Activated B cell treated with CpG ODN at 0.5 μM for 24 hours (primary cell): ENCODE measurements around the gene FIGNL1. TPM values are rescaled to one million over a fixed set of nuclear protein-coding genes. Genes with fewer than 3 reads are reported as not detected.

ENCODE experiments used
- ATAC-seq: fragments of 200-7000 bp; cut with Tn5 transposase; one replicate; pipeline ENCODE4 v1.10.0; 2021; ENCODE audit warnings: low read depth, mild to moderate bottlenecking, moderate library complexity
- CTCF ChIA-PET: fragments of 350-600 bp; sonication (Branson Sonifier 250); formaldehyde crosslinking; loops from one replicate; lab custom pipeline; 2021; ENCODE audit warnings: antibody characterized with exemption; lab: Charles Lee
- POLR2A ChIA-PET: fragments of 350-600 bp; sonication (Branson Sonifier 250); formaldehyde crosslinking; loops from one replicate; lab custom pipeline; 2021; ENCODE audit warnings: antibody characterized with exemption; lab: Charles Lee
- DNase-seq: peaks from one replicate; pipeline ENCODE4 v3.0.0; 2022
- H3K27ac Mint-ChIP-seq: one replicate; pipeline ENCODE4 v1.8.0; 2020; ENCODE audit warnings: mixed read lengths
- H3K27me3 Mint-ChIP-seq: one replicate; pipeline ENCODE4 v1.8.0; 2021; ENCODE audit warnings: mixed read lengths
- H3K36me3 Mint-ChIP-seq: one replicate; pipeline ENCODE4 v1.8.0; 2021; ENCODE audit warnings: low read depth, mixed read lengths
- H3K4me1 Mint-ChIP-seq: one replicate; pipeline ENCODE4 v1.8.0; 2021; ENCODE audit warnings: mixed read lengths
- H3K4me3 Mint-ChIP-seq: one replicate; pipeline ENCODE4 v1.8.0; 2020; ENCODE audit warnings: mild to moderate bottlenecking, mixed read lengths
- H3K9me3 Mint-ChIP-seq: one replicate; pipeline ENCODE4 v1.8.0; 2020; ENCODE audit warnings: mixed read lengths
- intact Hi-C: fragments of 100-400 bp; cut with micrococcal nuclease; formaldehyde crosslinking; loops from one replicate; pipeline ENCODE4 v1.15.1; 2024
- total RNA-seq: library from RNA; stranded (reverse); gene quantifications from 2 replicates; pipeline ENCODE4 v1.2.3, GENCODE V29; 2022
- TF ChIP-seq, protein P1 (sequence below): fragments of 200-600 bp; IDR thresholded peaks from one replicate; pipeline ENCODE4 v1.8.0; 2022; ENCODE audit warnings: antibody characterized with exemption, mild to moderate bottlenecking

The FIGNL1 gene
- total RNA-seq, 1 donor from 2014 or later: 15.4 TPM

DNA sequence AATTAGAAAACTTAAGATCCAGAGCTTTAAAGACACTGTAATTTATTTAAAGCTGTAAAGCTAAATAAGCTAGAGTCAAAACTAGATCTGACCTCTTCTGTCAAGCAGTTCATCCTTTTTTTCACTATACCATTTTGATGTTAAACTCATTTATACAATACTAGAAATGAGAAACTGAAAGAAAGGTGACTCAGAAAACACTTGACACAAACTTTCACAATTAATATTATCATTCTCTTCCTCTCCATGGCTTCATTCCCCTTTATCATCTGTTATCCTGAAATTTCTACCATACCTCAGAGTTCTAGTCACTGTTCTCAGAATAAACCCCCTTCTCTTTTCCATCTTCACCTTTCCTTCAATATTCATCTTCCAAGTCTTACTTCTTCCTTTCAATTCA is 1.3 kb downstream of the FIGNL1 start:
- Mint-ChIP-seq H3K4me3 (peak overlapping the region; percentile 2), H3K27ac (no peak overlapping the region), H3K4me1 (peaks cover 24% of the 10 kb centered on the region), H3K36me3 (peaks cover 37% of the 10 kb centered on the region), H3K27me3 (no peaks in the 10 kb centered on the region), H3K9me3 (no peaks in the 10 kb centered on the region)
- POLR2A ChIA-PET: interaction anchor here (1.0 kb wide), 1 partner anchor 21 kb away, joined by 4 read pairs; no protein-coding TSS in a partner anchor
- TF ChIP-seq, protein P1, sequence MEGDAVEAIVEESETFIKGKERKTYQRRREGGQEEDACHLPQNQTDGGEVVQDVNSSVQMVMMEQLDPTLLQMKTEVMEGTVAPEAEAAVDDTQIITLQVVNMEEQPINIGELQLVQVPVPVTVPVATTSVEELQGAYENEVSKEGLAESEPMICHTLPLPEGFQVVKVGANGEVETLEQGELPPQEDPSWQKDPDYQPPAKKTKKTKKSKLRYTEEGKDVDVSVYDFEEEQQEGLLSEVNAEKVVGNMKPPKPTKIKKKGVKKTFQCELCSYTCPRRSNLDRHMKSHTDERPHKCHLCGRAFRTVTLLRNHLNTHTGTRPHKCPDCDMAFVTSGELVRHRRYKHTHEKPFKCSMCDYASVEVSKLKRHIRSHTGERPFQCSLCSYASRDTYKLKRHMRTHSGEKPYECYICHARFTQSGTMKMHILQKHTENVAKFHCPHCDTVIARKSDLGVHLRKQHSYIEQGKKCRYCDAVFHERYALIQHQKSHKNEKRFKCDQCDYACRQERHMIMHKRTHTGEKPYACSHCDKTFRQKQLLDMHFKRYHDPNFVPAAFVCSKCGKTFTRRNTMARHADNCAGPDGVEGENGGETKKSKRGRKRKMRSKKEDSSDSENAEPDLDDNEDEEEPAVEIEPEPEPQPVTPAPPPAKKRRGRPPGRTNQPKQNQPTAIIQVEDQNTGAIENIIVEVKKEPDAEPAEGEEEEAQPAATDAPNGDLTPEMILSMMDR: no peak
- intact Hi-C loops: no loop called here
- CTCF ChIA-PET: no interaction called here
- ATAC-seq (no peak), DNase-seq (no peak)

DNA sequence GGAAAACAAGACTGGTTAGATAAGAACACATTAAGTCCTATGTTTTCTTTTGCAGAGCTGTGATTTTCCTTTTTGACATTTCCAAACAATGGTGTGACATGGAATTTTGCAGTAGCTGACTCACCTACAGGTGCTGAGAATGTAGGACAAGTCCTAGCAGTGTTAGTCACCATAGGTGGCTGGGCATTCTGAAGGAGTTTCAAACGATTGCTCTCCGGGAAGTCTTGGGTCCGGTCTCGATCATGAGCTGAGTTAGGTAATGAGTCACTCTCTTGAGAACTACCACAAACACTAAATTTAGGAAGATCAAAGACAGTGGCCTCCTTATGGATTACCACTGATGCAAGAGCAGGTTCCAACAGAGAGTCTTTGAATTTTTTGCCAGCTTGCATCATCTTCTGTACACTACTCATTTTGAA is 3.6 kb downstream of the FIGNL1 start:
- H3K27me3 Mint-ChIP-seq: no peaks in the 10 kb centered on the region
- ChIA-PET CTCF (no interaction called here), POLR2A (no interaction called here)
- H3K36me3 Mint-ChIP-seq: peaks cover 50% of the 10 kb centered on the region
- ATAC-seq (no peak), DNase-seq (no peak)
- intact Hi-C loops: no loop called here
- TF ChIP-seq, protein P1: no peak
- no peak overlapping the region for H3K4me3 Mint-ChIP-seq
- H3K4me1 Mint-ChIP-seq: peaks cover 24% of the 10 kb centered on the region
- H3K27ac Mint-ChIP-seq: no peak overlapping the region
- no peaks in the 10 kb centered on the region for H3K9me3 Mint-ChIP-seq

DNA sequence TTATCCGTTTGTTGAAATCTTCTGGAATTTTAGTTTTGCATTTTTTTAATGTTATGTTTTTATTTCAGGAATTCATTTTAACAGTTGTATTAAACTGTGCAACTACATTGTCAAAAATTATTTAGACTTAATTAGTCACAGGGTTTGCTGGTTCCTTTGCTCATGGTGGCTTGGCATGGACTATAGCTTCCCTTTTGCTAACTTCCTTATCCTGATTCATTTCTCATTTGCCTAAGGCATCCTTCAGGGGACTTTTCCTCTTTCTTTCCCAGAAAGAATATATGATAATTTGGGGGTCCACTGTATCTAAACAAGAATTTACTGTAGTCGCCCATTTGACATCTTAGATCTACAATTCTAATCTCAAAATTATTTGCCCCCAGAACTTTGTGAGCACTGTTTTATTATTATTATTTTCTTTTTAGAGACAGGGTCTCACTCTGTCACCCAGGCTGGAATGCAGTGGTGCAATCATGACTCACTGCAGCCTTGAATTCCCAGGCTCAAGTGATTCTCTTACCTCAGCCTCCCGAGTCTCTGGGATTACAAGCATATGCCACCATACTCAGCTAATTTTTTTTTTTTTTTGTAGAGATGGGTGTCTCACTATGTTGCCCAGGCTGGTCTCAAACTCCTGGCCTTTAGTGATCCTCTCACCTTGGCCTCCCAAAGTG is 13.9 kb downstream of the FIGNL1 start:
- intact Hi-C loops: no loop called here
- DNase-seq (no peak), ATAC-seq (no peak)
- POLR2A ChIA-PET: no interaction called here
- Mint-ChIP-seq H3K27ac (no peak overlapping the region), H3K4me3 (no peak overlapping the region), H3K36me3 (peaks cover 35% of the 10 kb centered on the region), H3K27me3 (no peaks in the 10 kb centered on the region), H3K9me3 (no peaks in the 10 kb centered on the region), H3K4me1 (no peaks in the 10 kb centered on the region)
- CTCF ChIA-PET: interaction anchor here (0.7 kb wide), 1 partner anchor 217 kb away, joined by 3 read pairs; no protein-coding TSS in a partner anchor
- TF ChIP-seq, protein P1: no peak

DNA sequence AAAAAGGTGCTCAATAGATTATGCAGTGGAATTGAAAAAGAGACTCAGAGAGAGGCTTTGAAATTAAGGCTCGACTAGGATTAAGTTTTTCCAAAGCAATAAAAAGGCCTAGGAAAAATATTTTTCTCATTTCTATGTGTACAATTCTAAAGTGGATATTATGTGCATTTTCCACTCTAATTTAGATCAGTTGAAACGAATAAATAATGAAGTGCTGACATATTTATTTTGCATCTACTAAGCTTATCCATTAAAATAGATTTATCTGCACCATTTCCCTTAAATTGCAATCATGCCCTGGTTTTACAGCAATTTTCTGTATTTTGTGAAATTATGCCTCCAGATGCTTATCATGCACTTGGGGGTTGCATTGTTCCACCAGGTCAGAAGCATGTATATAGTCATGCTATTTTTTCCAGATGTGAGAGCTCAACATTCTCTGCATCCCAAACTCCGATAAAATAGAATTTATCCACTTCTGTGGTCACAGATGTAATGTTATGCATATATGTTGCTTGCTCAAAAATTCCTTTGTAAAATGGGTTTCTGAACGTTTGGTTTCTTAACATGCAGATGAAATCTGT is 18.3 kb downstream of the FIGNL1 start:
- ChIA-PET POLR2A (no interaction called here), CTCF (interaction anchor here (1.7 kb wide), 1 partner anchor 226 kb away, joined by 5 read pairs; no protein-coding TSS in a partner anchor)
- no peaks in the 10 kb centered on the region for H3K27me3 Mint-ChIP-seq
- H3K36me3 Mint-ChIP-seq: peaks cover 1% of the 10 kb centered on the region
- H3K4me1 Mint-ChIP-seq: no peaks in the 10 kb centered on the region
- intact Hi-C loops: no loop called here
- H3K4me3 Mint-ChIP-seq: no peak overlapping the region
- no peaks in the 10 kb centered on the region for H3K9me3 Mint-ChIP-seq
- ATAC-seq: no peak
- TF ChIP-seq, protein P1: no peak
- no peak for DNase-seq
- no peak overlapping the region for H3K27ac Mint-ChIP-seq

DNA sequence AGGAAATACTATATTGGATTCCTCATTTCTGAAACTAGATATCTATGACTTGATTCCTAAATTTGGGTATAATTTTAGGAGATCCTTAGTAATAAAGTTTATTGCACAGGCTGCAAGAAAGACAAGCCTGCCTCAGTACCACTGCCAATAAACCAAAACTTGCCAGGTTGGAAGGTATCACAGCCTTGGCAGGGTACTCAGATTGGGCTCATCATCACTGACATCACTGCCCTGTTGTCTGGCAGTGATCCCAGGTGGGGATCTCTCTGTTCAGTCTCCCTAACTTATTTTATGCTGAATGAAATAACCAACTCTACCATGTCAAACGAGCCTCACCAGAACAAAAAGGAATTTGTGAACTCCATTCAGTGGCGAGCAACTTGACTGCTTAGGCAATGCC is 18.8 kb downstream of the FIGNL1 start:
- POLR2A ChIA-PET: no interaction called here
- ATAC-seq (no peak), DNase-seq (no peak)
- TF ChIP-seq, protein P1: no peak
- Mint-ChIP-seq H3K36me3 (no peaks in the 10 kb centered on the region), H3K4me1 (no peaks in the 10 kb centered on the region), H3K27me3 (no peaks in the 10 kb centered on the region), H3K4me3 (no peak overlapping the region), H3K27ac (no peak overlapping the region), H3K9me3 (no peaks in the 10 kb centered on the region)
- CTCF ChIA-PET: no interaction called here
- intact Hi-C loops: no loop called here
